Measurements from ENCODE around the gene DYNLRB2.

DNA sequence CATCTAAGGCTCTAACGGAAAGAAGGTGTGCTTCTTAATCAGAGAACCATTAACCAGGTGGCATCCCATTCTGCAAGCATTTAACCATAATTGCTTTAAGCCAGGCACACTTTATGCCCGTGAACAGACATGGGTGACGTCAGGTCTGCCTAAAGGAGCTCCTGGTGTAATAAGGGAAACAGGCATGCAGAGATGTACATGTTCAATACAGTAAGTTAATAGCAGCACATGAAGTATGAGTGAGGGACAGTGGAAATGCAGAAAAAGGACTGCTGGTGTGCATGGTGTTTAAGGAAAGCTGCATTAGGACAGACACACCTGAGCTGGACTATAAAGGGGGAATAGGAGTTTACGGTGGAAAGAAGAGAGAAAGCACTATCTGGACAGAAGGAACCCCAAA lies 18.6 kb downstream of the DYNLRB2 start:
- no peak for TF ChIP-seq POLR2AphosphoS5 (IDR thresholded peaks at IDR 0.05; ENCODE audit: low read length)
- TF ChIP-seq, protein P1, sequence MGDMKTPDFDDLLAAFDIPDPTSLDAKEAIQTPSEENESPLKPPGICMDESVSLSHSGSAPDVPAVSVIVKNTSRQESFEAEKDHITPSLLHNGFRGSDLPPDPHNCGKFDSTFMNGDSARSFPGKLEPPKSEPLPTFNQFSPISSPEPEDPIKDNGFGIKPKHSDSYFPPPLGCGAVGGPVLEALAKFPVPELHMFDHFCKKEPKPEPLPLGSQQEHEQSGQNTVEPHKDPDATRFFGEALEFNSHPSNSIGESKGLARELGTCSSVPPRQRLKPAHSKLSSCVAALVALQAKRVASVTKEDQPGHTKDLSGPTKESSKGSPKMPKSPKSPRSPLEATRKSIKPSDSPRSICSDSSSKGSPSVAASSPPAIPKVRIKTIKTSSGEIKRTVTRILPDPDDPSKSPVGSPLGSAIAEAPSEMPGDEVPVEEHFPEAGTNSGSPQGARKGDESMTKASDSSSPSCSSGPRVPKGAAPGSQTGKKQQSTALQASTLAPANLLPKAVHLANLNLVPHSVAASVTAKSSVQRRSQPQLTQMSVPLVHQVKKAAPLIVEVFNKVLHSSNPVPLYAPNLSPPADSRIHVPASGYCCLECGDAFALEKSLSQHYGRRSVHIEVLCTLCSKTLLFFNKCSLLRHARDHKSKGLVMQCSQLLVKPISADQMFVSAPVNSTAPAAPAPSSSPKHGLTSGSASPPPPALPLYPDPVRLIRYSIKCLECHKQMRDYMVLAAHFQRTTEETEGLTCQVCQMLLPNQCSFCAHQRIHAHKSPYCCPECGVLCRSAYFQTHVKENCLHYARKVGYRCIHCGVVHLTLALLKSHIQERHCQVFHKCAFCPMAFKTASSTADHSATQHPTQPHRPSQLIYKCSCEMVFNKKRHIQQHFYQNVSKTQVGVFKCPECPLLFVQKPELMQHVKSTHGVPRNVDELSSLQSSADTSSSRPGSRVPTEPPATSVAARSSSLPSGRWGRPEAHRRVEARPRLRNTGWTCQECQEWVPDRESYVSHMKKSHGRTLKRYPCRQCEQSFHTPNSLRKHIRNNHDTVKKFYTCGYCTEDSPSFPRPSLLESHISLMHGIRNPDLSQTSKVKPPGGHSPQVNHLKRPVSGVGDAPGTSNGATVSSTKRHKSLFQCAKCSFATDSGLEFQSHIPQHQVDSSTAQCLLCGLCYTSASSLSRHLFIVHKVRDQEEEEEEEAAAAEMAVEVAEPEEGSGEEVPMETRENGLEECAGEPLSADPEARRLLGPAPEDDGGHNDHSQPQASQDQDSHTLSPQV (IDR thresholded peaks at IDR 0.05) = no peak
- TF ChIP-seq, protein P2, sequence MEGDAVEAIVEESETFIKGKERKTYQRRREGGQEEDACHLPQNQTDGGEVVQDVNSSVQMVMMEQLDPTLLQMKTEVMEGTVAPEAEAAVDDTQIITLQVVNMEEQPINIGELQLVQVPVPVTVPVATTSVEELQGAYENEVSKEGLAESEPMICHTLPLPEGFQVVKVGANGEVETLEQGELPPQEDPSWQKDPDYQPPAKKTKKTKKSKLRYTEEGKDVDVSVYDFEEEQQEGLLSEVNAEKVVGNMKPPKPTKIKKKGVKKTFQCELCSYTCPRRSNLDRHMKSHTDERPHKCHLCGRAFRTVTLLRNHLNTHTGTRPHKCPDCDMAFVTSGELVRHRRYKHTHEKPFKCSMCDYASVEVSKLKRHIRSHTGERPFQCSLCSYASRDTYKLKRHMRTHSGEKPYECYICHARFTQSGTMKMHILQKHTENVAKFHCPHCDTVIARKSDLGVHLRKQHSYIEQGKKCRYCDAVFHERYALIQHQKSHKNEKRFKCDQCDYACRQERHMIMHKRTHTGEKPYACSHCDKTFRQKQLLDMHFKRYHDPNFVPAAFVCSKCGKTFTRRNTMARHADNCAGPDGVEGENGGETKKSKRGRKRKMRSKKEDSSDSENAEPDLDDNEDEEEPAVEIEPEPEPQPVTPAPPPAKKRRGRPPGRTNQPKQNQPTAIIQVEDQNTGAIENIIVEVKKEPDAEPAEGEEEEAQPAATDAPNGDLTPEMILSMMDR (IDR thresholded peaks at IDR 0.05 in 2 of 3, conservative IDR thresholded peaks at IDR 0.05 in 1 of 3; ENCODE audit: control insufficient read depth in 2 of 3, extremely low read depth in 1 of 3, insufficient read depth in 1 of 3, low read depth in 3 of 3, low read length in 3 of 3) = no peak
- no peak for TF ChIP-seq NRF1 (conservative IDR thresholded peaks at IDR 0.05; ENCODE audit: low read depth, low read length)
